Measurements from ENCODE around the gene PRKAR1A. TPM values are rescaled to one million over a fixed set of nuclear protein-coding genes. Genes with fewer than 3 reads are reported as not detected.

Gene PRKAR1A
- total RNA-seq, 2 donors from 2014 or later: 534 to 672 TPM

GRCh38 chr17:68519911-68520310, 7.7 kb downstream of the PRKAR1A start:
- no peak for DNase-seq (ENCODE audit: low spot score)
- Histone ChIP-seq H3K27ac (peak overlapping the region; percentile 97 to 99), H3K4me1 (peaks cover 0 to 62% of the 10 kb centered on the region in 2 donors), H3K4me3 (no peak overlapping the region), H3K27me3 (no peaks in the 10 kb centered on the region), H3K36me3 (peaks cover 65% of the 10 kb centered on the region), H3K9me3 (no peaks in the 10 kb centered on the region)
- no peak for TF ChIP-seq CTCF (IDR thresholded peaks at IDR 0.05)

DNA sequence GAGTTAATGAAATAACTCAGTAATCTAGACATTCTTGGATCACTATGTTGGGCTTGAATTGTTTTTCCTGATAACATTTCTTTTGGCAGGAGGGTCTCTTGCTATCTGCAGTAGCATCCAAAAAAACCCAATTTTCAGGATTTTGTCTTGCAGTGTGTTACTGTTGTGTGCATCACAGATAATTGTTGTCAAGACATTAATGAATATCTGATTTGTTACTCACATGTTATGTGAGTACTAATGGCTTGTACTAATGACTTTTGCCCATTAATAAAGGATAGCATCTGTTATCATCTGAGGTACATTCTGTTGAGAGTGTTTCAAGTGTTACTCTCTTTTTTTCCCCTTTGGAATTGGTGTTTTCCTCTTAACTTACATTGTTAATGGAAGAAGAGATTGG, 10.0 kb downstream of the PRKAR1A start:
- H3K36me3 ChIP-seq: peaks cover 67% of the 10 kb centered on the region
- TF ChIP-seq CTCF (IDR thresholded peaks at IDR 0.05): no peak
- peaks cover 0 to 46% of the 10 kb centered on the region in 2 donors for H3K4me1 ChIP-seq
- no peak for DNase-seq (ENCODE audit: low spot score)
- no peaks in the 10 kb centered on the region for H3K27me3 ChIP-seq
- H3K27ac ChIP-seq: peak overlapping the region; percentile 97 to 99
- H3K9me3 ChIP-seq: no peaks in the 10 kb centered on the region
- peak overlapping the region in 1 of 2 donors; percentile 2 for H3K4me3 ChIP-seq

GRCh38 chr17:68526548-68526947, 14.3 kb downstream of the PRKAR1A start:
- TF ChIP-seq CTCF (IDR thresholded peaks at IDR 0.05): no peak
- H3K27ac ChIP-seq: no peak overlapping the region
- no peaks in the 10 kb centered on the region for H3K27me3 ChIP-seq
- peaks cover 90% of the 10 kb centered on the region for H3K36me3 ChIP-seq
- peaks cover 0 to 19% of the 10 kb centered on the region in 2 donors for H3K4me1 ChIP-seq
- no peak for DNase-seq (ENCODE audit: low spot score)
- no peaks in the 10 kb centered on the region for H3K9me3 ChIP-seq
- no peak overlapping the region for H3K4me3 ChIP-seq

DNA sequence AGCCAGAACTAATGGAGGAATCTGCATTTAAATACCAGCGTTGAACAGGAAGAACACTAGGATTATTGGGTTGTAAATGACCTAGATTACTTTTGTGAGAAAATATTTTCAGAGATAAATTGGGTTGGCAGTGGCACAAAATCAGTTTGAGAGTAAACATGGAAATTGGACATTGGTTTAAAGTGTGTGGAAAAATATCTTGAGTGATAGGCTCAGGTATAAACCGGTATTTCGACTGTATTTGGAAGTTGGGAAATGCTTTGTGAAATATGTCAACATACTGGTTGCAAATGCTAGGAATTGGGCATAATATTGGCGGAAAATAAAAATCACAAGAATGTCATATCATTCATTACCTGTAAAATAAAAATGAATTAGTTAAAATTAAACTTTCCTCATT, 15.1 kb downstream of the PRKAR1A start:
- H3K4me1 ChIP-seq: peaks cover 0 to 12% of the 10 kb centered on the region in 2 donors
- TF ChIP-seq CTCF (IDR thresholded peaks at IDR 0.05): no peak
- no peak for DNase-seq (ENCODE audit: low spot score)
- H3K36me3 ChIP-seq: peaks cover 97% of the 10 kb centered on the region
- no peak overlapping the region for H3K27ac ChIP-seq
- no peak overlapping the region for H3K4me3 ChIP-seq
- no peaks in the 10 kb centered on the region for H3K9me3 ChIP-seq
- H3K27me3 ChIP-seq: no peaks in the 10 kb centered on the region

GRCh38 chr17:68531252-68531651, 19.0 kb downstream of the PRKAR1A start:
- H3K27ac ChIP-seq: no peak overlapping the region
- H3K9me3 ChIP-seq: no peaks in the 10 kb centered on the region
- peaks cover 0 to 10% of the 10 kb centered on the region in 2 donors for H3K4me1 ChIP-seq
- H3K27me3 ChIP-seq: no peaks in the 10 kb centered on the region
- no peak for TF ChIP-seq CTCF (IDR thresholded peaks at IDR 0.05)
- H3K4me3 ChIP-seq: no peak overlapping the region
- H3K36me3 ChIP-seq: peaks cover 93% of the 10 kb centered on the region
- DNase-seq (ENCODE audit: low spot score): no peak

GRCh38 chr17:68532826-68533225, 20.6 kb downstream of the PRKAR1A start:
- no peaks in the 10 kb centered on the region for H3K9me3 ChIP-seq
- peaks cover 87% of the 10 kb centered on the region for H3K36me3 ChIP-seq
- no peak overlapping the region for H3K4me3 ChIP-seq
- no peak for DNase-seq (ENCODE audit: low spot score)
- H3K27ac ChIP-seq: no peak overlapping the region
- no peak for TF ChIP-seq CTCF (IDR thresholded peaks at IDR 0.05)
- peaks cover 0 to 10% of the 10 kb centered on the region in 2 donors for H3K4me1 ChIP-seq
- no peaks in the 10 kb centered on the region for H3K27me3 ChIP-seq
